Stimulated activated CD4-positive, alpha-beta T cell treated with anti-CD3 and anti-CD28 coated beads, Interleukin-15, amount 100 ng/mL, for 48 hours (primary cell): ENCODE measurements around the gene C1QTNF8.
"Not testable (repeated sequence)": the region's sequence is repeated elsewhere in the genome, so short reads cannot be mapped to it uniquely, and the experiment has no call there.

Source experiments
- DNase-seq, 2 donors: peaks; one replicate each; pipeline ENCODE4 v3.0.0-alpha.2; 2020; ENCODE audit warnings: low read depth in 2 of 2

C1QTNF8 gene

GRCh38 chr16:1094124-1094479 lies 1.9 kb downstream of the C1QTNF8 start:
- DNase-seq, result no peak

DNA sequence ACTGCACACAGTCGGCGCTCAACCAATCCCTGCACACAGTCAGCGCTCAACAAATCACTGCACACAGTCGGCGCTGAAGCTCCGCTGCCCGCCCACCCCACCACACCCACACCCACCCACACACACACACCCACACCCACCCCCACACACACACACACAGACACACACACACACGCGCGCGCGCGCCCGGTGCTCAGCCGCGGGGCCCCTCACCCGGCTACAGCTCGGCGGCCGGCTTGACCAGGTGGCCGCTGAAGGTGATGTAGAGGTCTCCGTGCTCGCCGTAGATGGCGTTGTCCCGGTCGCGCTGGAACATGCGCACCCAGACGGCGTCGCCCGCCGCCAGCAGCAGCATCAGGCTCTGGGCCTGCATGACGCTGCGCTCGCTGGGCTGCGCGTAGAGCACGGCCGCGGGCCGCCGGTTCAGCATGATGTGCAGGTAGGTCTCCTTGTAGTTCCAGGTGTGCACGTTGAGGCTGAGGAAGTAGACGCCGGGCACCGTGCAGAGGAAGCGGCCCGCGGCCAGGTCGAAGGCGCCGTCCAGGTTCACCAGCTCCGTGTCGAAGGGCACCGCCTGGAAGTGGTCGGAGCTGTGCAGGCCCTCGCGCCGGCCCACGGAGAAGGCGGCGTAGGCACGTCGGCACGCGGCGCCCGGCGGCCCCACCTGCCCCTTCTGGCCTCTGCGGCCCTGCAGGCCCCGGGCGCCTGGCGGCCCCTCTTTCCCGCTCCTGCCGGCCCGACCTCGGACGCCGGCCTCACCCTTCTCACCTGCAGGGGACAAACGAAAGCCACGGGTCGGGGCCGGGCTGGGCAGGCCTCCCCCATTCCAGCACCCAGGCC lies 2.5 kb downstream of the C1QTNF8 start:
- DNase-seq, result peak; percentile 20 to 24

GRCh38 chr16:1092685-1093283 lies 3.3 kb downstream of the C1QTNF8 start:
- DNase-seq, result not testable (repeated sequence)

GRCh38 chr16:1091992-1092552 lies 4.0 kb downstream of the C1QTNF8 start:
- no peak for DNase-seq

GRCh38 chr16:1090620-1091587 lies 5.1 kb downstream of the C1QTNF8 start:
- DNase-seq, result no peak

GRCh38 chr16:1089822-1090619 lies 6.0 kb downstream of the C1QTNF8 start:
- no peak for DNase-seq

DNA sequence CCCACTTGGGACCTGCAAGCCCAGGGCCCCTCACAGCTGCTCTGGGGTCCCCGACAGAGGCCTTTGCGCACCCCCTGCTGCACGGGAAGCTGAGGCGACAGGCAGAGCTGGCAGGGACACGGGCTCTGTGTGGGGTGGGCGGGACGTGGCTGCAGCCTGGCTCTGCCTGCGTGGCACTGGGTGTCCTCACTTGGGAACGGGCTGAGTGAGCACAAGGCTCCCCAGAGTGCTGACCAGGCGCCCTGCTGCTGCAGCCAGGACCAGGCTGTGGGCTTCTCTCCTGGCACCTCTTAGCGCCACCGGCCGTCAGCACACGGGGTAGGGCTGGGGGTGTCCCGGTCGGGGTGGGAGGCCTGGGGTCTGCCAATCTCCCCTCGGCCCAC lies 6.6 kb downstream of the C1QTNF8 start:
- no peak for DNase-seq

GRCh38 chr16:1088295-1089170 lies 7.5 kb downstream of the C1QTNF8 start:
- DNase-seq, result no peak

GRCh38 chr16:1086443-1086842 lies 9.6 kb downstream of the C1QTNF8 start:
- DNase-seq, result not testable (repeated sequence)

DNA sequence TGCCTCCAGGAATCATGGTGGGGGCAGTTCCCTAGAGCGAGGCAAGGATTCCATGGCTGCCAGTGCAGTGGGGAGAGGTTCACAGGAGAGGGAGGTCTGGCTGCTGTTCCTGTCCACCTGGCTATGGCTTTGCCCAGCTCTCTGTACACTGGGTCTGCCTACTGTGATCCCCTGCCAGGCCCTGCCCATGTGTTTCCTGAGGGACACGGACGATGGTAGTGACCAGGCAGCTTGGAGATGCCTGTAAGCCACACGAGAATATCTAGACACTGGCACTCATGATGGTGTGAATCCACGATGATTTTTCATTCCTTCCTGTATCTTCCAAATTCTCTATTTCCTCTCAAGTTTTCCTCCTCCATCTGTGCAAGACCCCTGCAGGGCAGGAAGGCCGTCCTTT lies 11.1 kb downstream of the C1QTNF8 start:
- no peak for DNase-seq

DNA sequence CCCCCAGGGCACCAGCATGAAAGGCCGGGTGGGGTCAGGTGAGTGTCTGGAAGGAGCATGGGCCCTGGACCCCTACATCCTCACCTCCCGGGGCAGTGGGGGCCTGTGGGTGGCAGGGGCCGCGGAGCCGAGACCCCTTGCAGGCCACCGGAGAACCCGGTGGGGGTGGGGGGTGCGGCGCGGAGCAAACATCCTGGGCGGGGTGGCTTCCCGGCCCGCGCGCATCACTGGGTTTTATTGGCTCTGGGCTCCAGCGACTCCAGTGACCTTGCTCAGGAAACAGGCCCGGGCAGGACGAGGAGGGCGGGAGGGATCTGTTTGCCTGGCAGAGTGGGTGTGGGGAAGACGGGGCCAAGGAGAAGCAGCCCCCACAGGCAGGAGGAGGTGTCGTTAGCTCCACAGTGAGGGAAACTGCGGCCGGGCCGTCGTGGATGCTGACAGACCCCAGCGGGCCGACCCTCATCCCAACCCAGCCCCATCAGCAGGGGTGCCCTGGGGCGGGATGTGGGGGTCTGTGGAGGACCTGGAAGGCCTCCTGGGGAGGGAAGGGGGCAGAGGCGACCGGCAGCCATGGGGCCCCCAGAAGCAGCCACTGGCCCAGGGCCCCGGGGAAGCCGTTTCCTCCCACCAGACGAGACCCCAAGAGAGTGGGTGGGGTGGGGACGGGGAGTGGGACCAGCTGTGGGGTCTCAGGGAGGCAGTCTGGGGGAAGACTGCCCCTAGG lies 12.9 kb downstream of the C1QTNF8 start:
- no peak for DNase-seq

- DNase-seq, result no peak
Measured at GRCh38 chr16:1082266-1082951, 13.6 kb downstream of the C1QTNF8 start.

DNA sequence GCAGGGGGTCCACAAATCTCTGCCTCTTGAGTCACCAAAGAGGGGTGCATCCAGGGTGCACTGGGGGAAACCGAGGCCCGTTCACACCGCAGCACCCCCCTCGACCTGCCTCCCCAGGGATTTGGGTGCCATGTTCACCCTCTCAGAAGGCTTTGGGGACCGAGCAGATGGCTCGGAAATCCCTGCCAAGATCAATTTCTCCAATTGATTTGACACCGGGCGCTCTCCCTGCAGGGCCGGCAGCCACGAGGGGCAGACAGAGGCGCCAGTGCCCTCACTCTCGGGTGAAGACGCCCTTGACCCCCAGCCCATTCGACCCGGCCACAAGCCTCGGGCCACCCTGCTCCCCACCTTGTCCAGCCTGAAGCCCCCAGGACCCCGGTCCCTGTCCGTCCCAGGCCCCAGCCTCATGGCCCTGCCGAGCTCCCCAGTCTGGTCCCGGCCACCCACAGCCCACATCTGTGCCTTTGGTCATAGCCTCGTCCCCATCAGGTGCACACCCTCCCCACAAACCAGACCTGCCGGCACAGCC lies 14.2 kb downstream of the C1QTNF8 start:
- no peak for DNase-seq

- DNase-seq, result no peak
Measured at GRCh38 chr16:1080801-1081733, 15.0 kb downstream of the C1QTNF8 start.

GRCh38 chr16:1079786-1080525 lies 16.1 kb downstream of the C1QTNF8 start:
- DNase-seq, result no peak

DNA sequence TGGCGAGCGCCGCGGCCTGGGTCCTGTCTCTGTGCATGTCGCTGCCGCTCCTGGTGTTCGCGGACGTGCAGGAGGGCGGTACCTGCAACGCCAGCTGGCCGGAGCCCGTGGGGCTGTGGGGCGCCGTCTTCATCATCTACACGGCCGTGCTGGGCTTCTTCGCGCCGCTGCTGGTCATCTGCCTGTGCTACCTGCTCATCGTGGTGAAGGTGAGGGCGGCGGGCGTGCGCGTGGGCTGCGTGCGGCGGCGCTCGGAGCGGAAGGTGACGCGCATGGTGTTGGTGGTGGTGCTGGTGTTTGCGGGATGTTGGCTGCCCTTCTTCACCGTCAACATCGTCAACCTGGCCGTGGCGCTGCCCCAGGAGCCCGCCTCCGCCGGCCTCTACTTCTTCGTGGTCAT lies 16.7 kb downstream of the C1QTNF8 start:
- DNase-seq, result no peak

GRCh38 chr16:1078579-1079021 lies 17.4 kb downstream of the C1QTNF8 start:
- DNase-seq, result no peak
